ENCODE measurements around the gene C1QB. TPM values are rescaled to one million over a fixed set of nuclear protein-coding genes. Genes with fewer than 3 reads are reported as not detected.

The C1QB gene
- total and polyA plus RNA-seq, 10 donors: 225 to 3,817 (median 1,581) TPM

GRCh38 chr1:22670352-22670975 is 17.4 kb downstream of the C1QB start:
- WGBS, 5 donors: 63 to 74% (median 68%) methylated on average over 12 of the region's 12 CpGs
- Histone ChIP-seq H3K4me3 (no peak overlapping the region), H3K27me3 (replicated peaks in 1 of 7) (peaks cover 0 to 59% (median 0%) of the 10 kb centered on the region in 7 donors), H3K4me1 (peaks cover 0 to 30% (median 14%) of the 10 kb centered on the region in 6 donors), H3K27ac (no peak overlapping the region), H3K36me3 (no peaks in the 10 kb centered on the region), H3K9me3 (no peaks in the 10 kb centered on the region)
- intact Hi-C loops (cut with DNase I; ENCODE audit: low total_unique reads): no loop called here
- TF ChIP-seq POLR2A (IDR thresholded peaks at IDR 0.05): no peak
- no peak for TF ChIP-seq CTCF (IDR thresholded peaks at IDR 0.05 in 8 of 11, conservative IDR thresholded peaks at IDR 0.05 in 3 of 11)
- TF ChIP-seq POLR2AphosphoS5 (IDR thresholded peaks at IDR 0.05): no peak
- DNase-seq: no peak

DNA sequence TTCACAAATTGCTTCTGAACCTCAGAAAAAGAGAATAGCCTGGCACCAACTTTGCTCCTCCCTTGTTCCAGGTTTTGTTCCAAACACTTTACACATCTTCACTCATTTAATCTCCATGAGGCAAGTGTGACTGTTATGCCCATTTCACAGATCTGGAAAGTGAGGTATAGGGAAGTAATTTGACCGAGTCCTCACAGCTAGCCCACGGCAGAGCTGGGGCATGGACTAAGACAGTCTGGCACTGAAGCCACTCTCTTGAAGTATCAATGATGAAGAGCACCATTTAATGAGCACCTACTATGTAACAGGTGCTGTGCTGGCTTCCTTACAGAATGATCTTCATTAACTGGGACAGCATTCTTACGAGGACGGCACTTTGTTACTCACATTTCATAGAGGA is 19.0 kb downstream of the C1QB start:
- WGBS, 5 donors: 86 to 96% (median 88%) methylated on average over 4 of the region's 4 CpGs
- Histone ChIP-seq H3K27me3 (replicated peaks in 1 of 7) (peaks cover 0 to 72% (median 0%) of the 10 kb centered on the region in 7 donors), H3K36me3 (no peaks in the 10 kb centered on the region), H3K9me3 (no peaks in the 10 kb centered on the region), H3K4me3 (no peak overlapping the region), H3K27ac (no peak overlapping the region), H3K4me1 (peaks cover 0 to 17% (median 4%) of the 10 kb centered on the region in 6 donors)
- intact Hi-C loops (cut with DNase I; ENCODE audit: low total_unique reads): no loop called here
- DNase-seq: no peak
- TF ChIP-seq POLR2AphosphoS5 (IDR thresholded peaks at IDR 0.05) (no peak), CTCF (IDR thresholded peaks at IDR 0.05 in 8 of 11, conservative IDR thresholded peaks at IDR 0.05 in 3 of 11) (no peak), POLR2A (IDR thresholded peaks at IDR 0.05) (no peak)

DNA sequence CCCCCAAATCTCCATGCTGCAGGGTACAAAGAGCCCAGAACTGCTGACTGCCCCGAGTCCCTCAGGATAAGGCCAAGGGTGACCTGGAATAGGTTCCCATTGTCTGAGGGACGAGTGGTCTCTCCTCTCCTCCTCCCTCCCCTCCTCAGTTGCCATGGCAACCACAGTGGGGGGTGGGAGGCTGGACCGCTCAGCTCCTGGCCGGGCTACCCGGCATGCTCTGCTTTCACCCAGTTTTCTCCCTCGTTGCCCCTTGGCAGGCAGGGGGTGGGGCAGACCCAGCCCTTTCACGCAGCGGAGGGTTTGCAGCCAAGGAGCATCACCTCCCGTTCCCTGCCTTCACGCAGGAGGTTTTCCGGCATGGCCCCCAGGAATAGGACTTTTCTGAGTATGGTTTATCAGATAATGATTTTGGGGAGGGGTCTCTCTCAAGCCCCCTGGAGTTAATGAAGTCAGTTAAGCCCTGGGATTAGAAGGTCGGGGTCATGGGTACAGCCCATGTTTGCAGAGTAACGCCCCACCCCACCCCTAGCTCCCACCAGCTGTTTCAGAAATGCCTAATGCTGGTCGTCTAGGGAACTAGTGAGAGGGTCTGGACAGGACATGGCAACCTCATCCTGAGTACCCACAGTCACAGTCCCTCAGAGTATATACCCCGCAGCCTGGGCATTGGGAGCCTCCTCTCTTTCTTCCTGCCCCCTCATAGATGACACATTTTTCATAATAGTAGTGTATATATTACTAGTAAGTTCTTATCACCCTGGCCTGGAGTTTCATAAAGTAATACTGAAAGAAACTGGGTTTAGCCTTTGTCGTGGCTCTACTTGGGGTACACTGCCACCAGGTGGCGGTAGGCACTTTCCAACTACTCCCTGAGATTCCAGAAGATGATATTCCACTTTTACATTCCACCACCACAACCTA is 20.7 kb downstream of the C1QB start:
- no peak for DNase-seq
- 14 to 18% (median 16%) methylated on average over 12 to 17 of the region's 17 CpGs for WGBS, 5 donors

More for the DNA sequence above, 20.7 kb downstream of the C1QB start:
- intact Hi-C loops (cut with DNase I; ENCODE audit: low total_unique reads): no loop called here
- Histone ChIP-seq H3K4me3 (no peak overlapping the region), H3K36me3 (no peaks in the 10 kb centered on the region), H3K9me3 (no peaks in the 10 kb centered on the region), H3K27ac (no peak overlapping the region), H3K27me3 (replicated peaks in 1 of 7) (peaks cover 0 to 69% (median 0%) of the 10 kb centered on the region in 7 donors), H3K4me1 (no peaks in the 10 kb centered on the region)
- TF ChIP-seq POLR2A (IDR thresholded peaks at IDR 0.05) (no peak), CTCF (IDR thresholded peaks at IDR 0.05 in 8 of 11, conservative IDR thresholded peaks at IDR 0.05 in 3 of 11) (peak in 8 of 11 experiments; percentile 32 to 72 (median 56)), POLR2AphosphoS5 (IDR thresholded peaks at IDR 0.05) (no peak)
